IMR-90 (cell line): ENCODE measurements around the gene GPATCH2L.

ENCODE experiments used
- CHD1 ChIP-seq: IDR thresholded peaks from 2 replicates; pipeline ENCODE4 v1.6.1; 2012; ENCODE audit warnings: low read depth, low read length, improper control_type of control experiment
- FOS ChIP-seq: fragments of 150-350 bp; IDR thresholded peaks from 2 replicates; pipeline ENCODE4 v1.6.1; 2016; ENCODE audit warnings: low read depth, low read length
- MAFK ChIP-seq: IDR thresholded peaks from 2 replicates; pipeline ENCODE4 v1.6.1; 2012; ENCODE audit warnings: low read depth, low read length, improper control_type of control experiment
- MAZ ChIP-seq: IDR thresholded peaks from 2 replicates; pipeline ENCODE4 v1.6.1; 2012; ENCODE audit warnings: low read depth, mild to moderate bottlenecking, low read length, improper control_type of control experiment, moderate library complexity, borderline replicate concordance
- MXI1 ChIP-seq: IDR thresholded peaks from 2 replicates; pipeline ENCODE4 v1.6.1; 2012; ENCODE audit warnings: low read depth, mild to moderate bottlenecking, low read length, moderate library complexity, borderline replicate concordance
- POLR2A ChIP-seq: IDR thresholded peaks from 2 replicates; pipeline ENCODE4 v1.6.1; 2012; ENCODE audit warnings: mild to moderate bottlenecking, low read depth, low read length
- RAD21 ChIP-seq: IDR thresholded peaks from 2 replicates; pipeline ENCODE4 v1.6.1; 2012; ENCODE audit warnings: low read length, improper control_type of control experiment
- RCOR1 ChIP-seq: IDR thresholded peaks from 2 replicates; pipeline ENCODE4 v1.6.1; 2012; ENCODE audit warnings: mild to moderate bottlenecking, low read length, improper control_type of control experiment; ENCODE audit not compliant: insufficient replicate concordance
- TF ChIP-seq, protein P1 (sequence below): conservative IDR thresholded peaks from 2 replicates; pipeline ENCODE4 v1.5.1; 2012; ENCODE audit warnings: mild to moderate bottlenecking, low read depth, low read length, improper control_type of control experiment
- TF ChIP-seq, protein P2 (sequence below): fragments of 150-350 bp; IDR thresholded peaks from 2 replicates; pipeline ENCODE4 v1.6.1; 2016; ENCODE audit warnings: low read depth, mild to moderate bottlenecking, low read length, moderate library complexity, borderline replicate concordance

DNA sequence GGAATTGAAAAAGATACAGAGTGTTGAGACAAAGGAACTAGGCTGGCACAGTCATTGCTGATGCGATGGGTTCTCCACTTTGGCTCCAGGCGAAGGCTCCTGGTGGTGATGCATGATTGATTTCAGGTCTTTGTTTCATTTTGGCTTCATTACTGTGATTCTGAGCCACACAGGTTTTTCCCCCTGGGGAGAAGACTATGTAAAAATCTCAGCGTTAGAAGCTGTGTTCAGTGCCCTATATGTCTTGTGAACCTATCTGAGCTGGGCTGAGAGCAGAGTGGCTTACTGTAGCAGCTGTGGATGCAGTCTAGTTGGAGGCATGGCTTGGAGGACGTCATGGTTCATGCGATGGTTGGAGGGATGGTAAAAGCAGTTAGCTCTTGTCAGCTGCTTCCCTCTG is 54.0 kb downstream of the GPATCH2L start:
- TF ChIP-seq, protein P1, sequence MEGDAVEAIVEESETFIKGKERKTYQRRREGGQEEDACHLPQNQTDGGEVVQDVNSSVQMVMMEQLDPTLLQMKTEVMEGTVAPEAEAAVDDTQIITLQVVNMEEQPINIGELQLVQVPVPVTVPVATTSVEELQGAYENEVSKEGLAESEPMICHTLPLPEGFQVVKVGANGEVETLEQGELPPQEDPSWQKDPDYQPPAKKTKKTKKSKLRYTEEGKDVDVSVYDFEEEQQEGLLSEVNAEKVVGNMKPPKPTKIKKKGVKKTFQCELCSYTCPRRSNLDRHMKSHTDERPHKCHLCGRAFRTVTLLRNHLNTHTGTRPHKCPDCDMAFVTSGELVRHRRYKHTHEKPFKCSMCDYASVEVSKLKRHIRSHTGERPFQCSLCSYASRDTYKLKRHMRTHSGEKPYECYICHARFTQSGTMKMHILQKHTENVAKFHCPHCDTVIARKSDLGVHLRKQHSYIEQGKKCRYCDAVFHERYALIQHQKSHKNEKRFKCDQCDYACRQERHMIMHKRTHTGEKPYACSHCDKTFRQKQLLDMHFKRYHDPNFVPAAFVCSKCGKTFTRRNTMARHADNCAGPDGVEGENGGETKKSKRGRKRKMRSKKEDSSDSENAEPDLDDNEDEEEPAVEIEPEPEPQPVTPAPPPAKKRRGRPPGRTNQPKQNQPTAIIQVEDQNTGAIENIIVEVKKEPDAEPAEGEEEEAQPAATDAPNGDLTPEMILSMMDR: no peak
- no peak for TF ChIP-seq MAZ
- no peak for TF ChIP-seq CHD1
- TF ChIP-seq RAD21: no peak
- TF ChIP-seq POLR2A: no peak
- TF ChIP-seq FOS: no peak
- TF ChIP-seq, protein P2, sequence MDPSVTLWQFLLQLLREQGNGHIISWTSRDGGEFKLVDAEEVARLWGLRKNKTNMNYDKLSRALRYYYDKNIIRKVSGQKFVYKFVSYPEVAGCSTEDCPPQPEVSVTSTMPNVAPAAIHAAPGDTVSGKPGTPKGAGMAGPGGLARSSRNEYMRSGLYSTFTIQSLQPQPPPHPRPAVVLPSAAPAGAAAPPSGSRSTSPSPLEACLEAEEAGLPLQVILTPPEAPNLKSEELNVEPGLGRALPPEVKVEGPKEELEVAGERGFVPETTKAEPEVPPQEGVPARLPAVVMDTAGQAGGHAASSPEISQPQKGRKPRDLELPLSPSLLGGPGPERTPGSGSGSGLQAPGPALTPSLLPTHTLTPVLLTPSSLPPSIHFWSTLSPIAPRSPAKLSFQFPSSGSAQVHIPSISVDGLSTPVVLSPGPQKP: no peak
- TF ChIP-seq RCOR1: no peak
- TF ChIP-seq MAFK: no peak
- no peak for TF ChIP-seq MXI1
